Measurements from ENCODE around the gene HHLA2. TPM values are rescaled to one million over a fixed set of nuclear protein-coding genes. Genes with fewer than 3 reads are reported as not detected.
"Not testable (repeated sequence)": the region's sequence is repeated elsewhere in the genome, so short reads cannot be mapped to it uniquely, and the experiment has no call there.

HHLA2 gene
- total RNA-seq, 1 experiment from 2014 or later, result not detected

GRCh38 chr3:108341911-108342310, 45.6 kb downstream of the HHLA2 start:
- DNase-seq (ENCODE audit: extremely low read depth, low read depth), result no peak

GRCh38 chr3:108342837-108343486, 46.6 kb downstream of the HHLA2 start:
- no peak for DNase-seq (ENCODE audit: extremely low read depth, low read depth)

GRCh38 chr3:108343491-108343890, 47.1 kb downstream of the HHLA2 start:
- DNase-seq (ENCODE audit: extremely low read depth, low read depth), result no peak

- no peak for DNase-seq (ENCODE audit: extremely low read depth, low read depth)
Observed at GRCh38 chr3:108345492-108346205, 49.3 kb downstream of the HHLA2 start.

GRCh38 chr3:108346301-108347227, 50.2 kb downstream of the HHLA2 start:
- DNase-seq (ENCODE audit: extremely low read depth, low read depth), result no peak

GRCh38 chr3:108352176-108352575, 55.8 kb downstream of the HHLA2 start:
- DNase-seq (ENCODE audit: extremely low read depth, low read depth), result no peak

- no peak for DNase-seq (ENCODE audit: extremely low read depth, low read depth)
Observed at GRCh38 chr3:108354562-108354961, 58.2 kb downstream of the HHLA2 start.

- DNase-seq (ENCODE audit: extremely low read depth, low read depth), result no peak
Observed at GRCh38 chr3:108357042-108357441, 60.7 kb downstream of the HHLA2 start.

- DNase-seq (ENCODE audit: extremely low read depth, low read depth), result no peak
Observed at GRCh38 chr3:108359011-108359410, 62.7 kb downstream of the HHLA2 start.

GRCh38 chr3:108376026-108376425, 79.7 kb downstream of the HHLA2 start:
- DNase-seq (ENCODE audit: extremely low read depth, low read depth), result no peak

- no peak for DNase-seq (ENCODE audit: extremely low read depth, low read depth)
Observed at GRCh38 chr3:108377384-108377783, 81.0 kb downstream of the HHLA2 start.

GRCh38 chr3:108378153-108378951, 82.0 kb downstream of the HHLA2 start:
- no peak for DNase-seq (ENCODE audit: extremely low read depth, low read depth)

- not testable (repeated sequence) for DNase-seq (ENCODE audit: extremely low read depth, low read depth)
Observed at GRCh38 chr3:108378952-108379342, 82.6 kb downstream of the HHLA2 start.

GRCh38 chr3:108380128-108380795, 83.9 kb downstream of the HHLA2 start:
- DNase-seq (ENCODE audit: extremely low read depth, low read depth), result no peak

- no peak for DNase-seq (ENCODE audit: extremely low read depth, low read depth)
Observed at GRCh38 chr3:108381529-108382140, 85.3 kb downstream of the HHLA2 start.

- DNase-seq (ENCODE audit: extremely low read depth, low read depth), result no peak
Observed at GRCh38 chr3:108383306-108383705, 87.0 kb downstream of the HHLA2 start.

GRCh38 chr3:108387063-108387462, 90.7 kb downstream of the HHLA2 start:
- DNase-seq (ENCODE audit: extremely low read depth, low read depth), result no peak

- DNase-seq (ENCODE audit: extremely low read depth, low read depth), result no peak
Observed at GRCh38 chr3:108388136-108389132, 92.1 kb downstream of the HHLA2 start.
